Thyroid gland (tissue), 4 donors: ENCODE measurements around the gene IFI35.

Experiments
- POLR2A ChIP-seq, 2 donors: fragments of 450-650 bp; IDR thresholded peaks; one replicate each; pipeline ENCODE4 v1.6.1; 2017; ENCODE audit warnings: antibody characterized with exemption in 2 of 2, mild to moderate bottlenecking in 2 of 2, moderate library complexity in 1 of 2
- TF ChIP-seq, protein P1 (sequence below), 6 experiments: fragments of 200-600 bp in 3 of 6; fragments of 450-650 bp in 3 of 6; sonication (generic) in 3 of 6; IDR thresholded peaks; one replicate each; pipeline ENCODE4 v1.5.1; 2016 to 2019; ENCODE audit warnings: antibody characterized with exemption in 6 of 6, mild to moderate bottlenecking in 2 of 6, inconsistent platforms in 1 of 6, moderate library complexity in 1 of 6

DNA sequence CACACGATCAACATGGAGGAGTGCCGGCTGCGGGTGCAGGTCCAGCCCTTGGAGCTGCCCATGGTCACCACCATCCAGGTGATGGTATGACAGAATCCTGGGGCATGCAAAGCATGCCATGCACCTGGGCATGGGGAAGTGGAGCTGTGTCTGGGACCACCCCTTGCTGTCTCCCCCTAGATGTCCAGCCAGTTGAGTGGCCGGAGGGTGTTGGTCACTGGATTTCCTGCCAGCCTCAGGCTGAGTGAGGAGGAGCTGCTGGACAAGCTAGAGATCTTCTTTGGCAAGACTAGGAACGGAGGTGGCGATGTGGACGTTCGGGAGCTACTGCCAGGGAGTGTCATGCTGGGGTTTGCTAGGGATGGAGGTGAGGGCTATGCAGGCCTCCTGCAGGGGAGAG lies 6.7 kb downstream of the IFI35 start:
- TF ChIP-seq, protein P1, sequence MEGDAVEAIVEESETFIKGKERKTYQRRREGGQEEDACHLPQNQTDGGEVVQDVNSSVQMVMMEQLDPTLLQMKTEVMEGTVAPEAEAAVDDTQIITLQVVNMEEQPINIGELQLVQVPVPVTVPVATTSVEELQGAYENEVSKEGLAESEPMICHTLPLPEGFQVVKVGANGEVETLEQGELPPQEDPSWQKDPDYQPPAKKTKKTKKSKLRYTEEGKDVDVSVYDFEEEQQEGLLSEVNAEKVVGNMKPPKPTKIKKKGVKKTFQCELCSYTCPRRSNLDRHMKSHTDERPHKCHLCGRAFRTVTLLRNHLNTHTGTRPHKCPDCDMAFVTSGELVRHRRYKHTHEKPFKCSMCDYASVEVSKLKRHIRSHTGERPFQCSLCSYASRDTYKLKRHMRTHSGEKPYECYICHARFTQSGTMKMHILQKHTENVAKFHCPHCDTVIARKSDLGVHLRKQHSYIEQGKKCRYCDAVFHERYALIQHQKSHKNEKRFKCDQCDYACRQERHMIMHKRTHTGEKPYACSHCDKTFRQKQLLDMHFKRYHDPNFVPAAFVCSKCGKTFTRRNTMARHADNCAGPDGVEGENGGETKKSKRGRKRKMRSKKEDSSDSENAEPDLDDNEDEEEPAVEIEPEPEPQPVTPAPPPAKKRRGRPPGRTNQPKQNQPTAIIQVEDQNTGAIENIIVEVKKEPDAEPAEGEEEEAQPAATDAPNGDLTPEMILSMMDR (IDR thresholded peaks at IDR 0.05), result no peak
- no peak for TF ChIP-seq POLR2A (IDR thresholded peaks at IDR 0.05)
